CD4-positive, CD25-positive, alpha-beta regulatory T cell (primary cell): ENCODE results near the gene LYST. TPM values are rescaled to one million over a fixed set of nuclear protein-coding genes. Genes with fewer than 3 reads are reported as not detected.

Experiments used
- ATAC-seq, 2 donors: fragments of 150-1000 bp; cut with Tn5 transposase; one replicate each; pipeline ENCODE4 v1.10.0; 2021; ENCODE audit warnings: low read depth in 2 of 2, moderate number of reproducible peaks in 2 of 2, moderate library complexity in 1 of 2
- DNase-seq, 3 donors: peaks; one replicate each; pipeline versions ENCODE4 v3.0.0 to v3.0.0-alpha.2; 2012 to 2022; ENCODE audit warnings: mixed read lengths in 1 of 3
- H3K27ac ChIP-seq: one replicate; pipeline ENCODE4 v1.7.0; 2013; ENCODE audit warnings: mild to moderate bottlenecking, low read length; ENCODE audit not compliant: insufficient read depth, poor library complexity, severe bottlenecking
- H3K27me3 ChIP-seq: one replicate; pipeline ENCODE4 v1.7.0; 2013; ENCODE audit warnings: low read length; ENCODE audit not compliant: control insufficient read depth, insufficient read depth
- H3K36me3 ChIP-seq: one replicate; pipeline ENCODE4 v1.7.0; 2013; ENCODE audit warnings: mild to moderate bottlenecking, low read length, moderate library complexity; ENCODE audit not compliant: control insufficient read depth, insufficient read depth
- H3K4me1 ChIP-seq: 2 replicates; pipeline ENCODE4 v1.7.0; 2013; ENCODE audit warnings: mild to moderate bottlenecking, low read length; ENCODE audit not compliant: insufficient read depth, control insufficient read depth, poor library complexity, severe bottlenecking
- H3K4me3 ChIP-seq: one replicate; pipeline ENCODE4 v1.7.0; 2013; ENCODE audit warnings: low read depth, mild to moderate bottlenecking, low read length, moderate library complexity
- H3K9me3 ChIP-seq, 2 experiments: 1 replicate in 1 of 2; 2 replicates in 1 of 2; pipeline ENCODE4 v1.7.0; 2013; ENCODE audit warnings: low read length in 2 of 2, mild to moderate bottlenecking in 1 of 2, moderate library complexity in 1 of 2; ENCODE audit not compliant: control insufficient read depth in 2 of 2
- H3K27ac Mint-ChIP-seq, 3 donors: one replicate each; pipeline ENCODE4 v1.8.0; 2020 to 2022; ENCODE audit warnings: mild to moderate bottlenecking in 3 of 3, mixed read lengths in 3 of 3, moderate library complexity in 2 of 3
- H3K27me3 Mint-ChIP-seq: one replicate; pipeline ENCODE4 v1.8.0; 2022; ENCODE audit warnings: mild to moderate bottlenecking, mixed read lengths
- H3K36me3 Mint-ChIP-seq: one replicate; pipeline ENCODE4 v1.8.0; 2020; ENCODE audit warnings: mixed read lengths
- H3K4me1 Mint-ChIP-seq, 4 donors: one replicate each; pipeline ENCODE4 v1.8.0; 2020 to 2022; ENCODE audit warnings: mixed read lengths in 4 of 4, mild to moderate bottlenecking in 1 of 4
- H3K4me3 Mint-ChIP-seq, 4 donors: one replicate each; pipeline ENCODE4 v1.8.0; 2020 to 2022; ENCODE audit warnings: mild to moderate bottlenecking in 4 of 4, mixed read lengths in 4 of 4, moderate library complexity in 3 of 4
- H3K9me3 Mint-ChIP-seq, 7 donors: one replicate each; pipeline ENCODE4 v1.8.0; 2020 to 2022; ENCODE audit warnings: mixed read lengths in 7 of 7, mild to moderate bottlenecking in 3 of 7, moderate library complexity in 2 of 7
- polyA plus RNA-seq, 4 donors: library from polyadenylated mRNA; unstranded; fragments of 300-500 nt; fragmentation: Illumina TruSeq; gene quantifications; one replicate each; pipeline ENCODE4 v1.2.3, GENCODE V29; 2021
- total RNA-seq: library from RNA; stranded (reverse); gene quantifications from one replicate; pipeline ENCODE4 v1.2.3, GENCODE V29; 2022

The LYST gene
- total and polyA plus RNA-seq, 5 donors from 2014 or later: 8.1 to 32.5 (median 9.6) TPM

DNA sequence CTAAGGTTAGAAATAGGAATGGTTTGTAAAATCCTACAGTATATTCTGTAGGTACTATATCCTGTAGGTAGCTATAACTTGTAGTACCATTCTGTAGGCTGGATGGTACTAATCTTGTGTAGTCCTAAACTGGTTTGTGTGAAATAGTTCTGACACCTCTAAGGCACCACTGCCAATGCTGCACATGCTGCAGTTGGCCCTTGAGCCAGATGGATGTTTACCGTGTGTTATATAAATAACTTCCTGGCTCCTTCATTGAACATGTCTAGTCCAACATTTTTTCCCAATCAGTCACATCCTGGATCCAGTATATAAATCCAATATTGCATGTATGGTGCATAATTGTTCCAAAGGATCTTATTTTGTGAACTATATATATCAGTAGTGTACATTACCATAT is 127.6 kb downstream of the LYST start:
- Histone ChIP-seq H3K36me3 (peaks cover 24% of the 10 kb centered on the region), H3K27me3 (no peaks in the 10 kb centered on the region), H3K4me1 (no peaks in the 10 kb centered on the region), H3K4me3 (no peak overlapping the region), H3K27ac (no peak overlapping the region), H3K9me3 (no peaks in the 10 kb centered on the region)
- Mint-ChIP-seq H3K36me3 (peaks cover 43% of the 10 kb centered on the region), H3K4me3 (no peak overlapping the region), H3K4me1 (peaks cover 0 to 7% (median 4%) of the 10 kb centered on the region in 4 donors), H3K9me3 (peaks cover 0 to 1% (median 0%) of the 10 kb centered on the region in 7 donors), H3K27ac (no peak overlapping the region), H3K27me3 (no peaks in the 10 kb centered on the region)
- ATAC-seq: no peak
- no peak for DNase-seq

DNA sequence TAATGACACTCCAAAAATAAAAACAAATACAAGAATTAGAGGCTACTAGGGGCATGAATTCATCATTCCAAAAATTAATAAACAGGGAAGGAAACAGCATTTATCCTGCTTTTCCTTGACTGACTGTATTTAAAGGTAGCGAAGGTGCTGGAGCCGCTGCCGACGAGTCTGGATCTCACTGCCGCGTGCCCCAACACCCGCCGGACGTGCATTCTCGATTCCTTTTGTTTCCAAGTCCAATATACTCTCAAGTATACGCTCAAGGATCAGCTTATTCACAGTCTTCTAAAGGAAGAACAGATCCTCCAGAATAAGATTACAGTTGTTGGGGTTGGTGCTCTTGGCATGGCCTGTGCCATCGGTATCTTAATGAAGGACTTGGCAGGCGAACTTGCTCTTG is 129.0 kb downstream of the LYST start:
- peaks cover 39% of the 10 kb centered on the region for H3K36me3 Mint-ChIP-seq
- Histone ChIP-seq H3K27ac (no peak overlapping the region), H3K9me3 (no peaks in the 10 kb centered on the region), H3K36me3 (peaks cover 13% of the 10 kb centered on the region), H3K27me3 (no peaks in the 10 kb centered on the region), H3K4me1 (no peaks in the 10 kb centered on the region), H3K4me3 (no peak overlapping the region)
- no peak for ATAC-seq
- no peak overlapping the region for H3K4me3 Mint-ChIP-seq
- DNase-seq: no peak
- no peak overlapping the region for H3K27ac Mint-ChIP-seq
- peaks cover 0 to 7% (median 5%) of the 10 kb centered on the region in 4 donors for H3K4me1 Mint-ChIP-seq
- no peaks in the 10 kb centered on the region for H3K27me3 Mint-ChIP-seq
- H3K9me3 Mint-ChIP-seq: peaks cover 0 to 1% (median 0%) of the 10 kb centered on the region in 7 donors

DNA sequence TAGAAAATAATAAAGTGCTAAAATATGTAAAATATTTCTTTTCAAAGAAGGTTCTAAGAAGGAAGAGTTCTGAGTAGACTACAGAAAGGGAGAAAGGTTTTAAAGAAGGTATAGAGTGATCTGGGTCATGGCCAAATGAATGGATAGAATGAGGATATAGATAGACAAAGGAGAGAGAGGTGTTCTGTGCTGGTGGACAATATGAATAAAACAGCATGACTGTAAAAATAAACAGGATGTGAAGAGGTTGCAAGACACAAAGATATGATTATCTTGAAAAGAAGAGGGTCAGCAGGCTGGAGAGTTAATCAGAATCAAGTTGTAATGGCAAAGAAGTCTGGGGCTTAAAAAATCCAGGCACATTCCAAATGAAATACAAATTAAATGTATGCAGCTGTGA is 130.4 kb downstream of the LYST start:
- ATAC-seq (no peak), DNase-seq (no peak)
- Histone ChIP-seq H3K9me3 (no peaks in the 10 kb centered on the region), H3K36me3 (peaks cover 5% of the 10 kb centered on the region), H3K27ac (no peak overlapping the region), H3K4me1 (no peaks in the 10 kb centered on the region), H3K4me3 (no peak overlapping the region), H3K27me3 (no peaks in the 10 kb centered on the region)
- H3K36me3 Mint-ChIP-seq: peaks cover 35% of the 10 kb centered on the region
- peaks cover 0 to 7% (median 5%) of the 10 kb centered on the region in 4 donors for H3K4me1 Mint-ChIP-seq
- H3K4me3 Mint-ChIP-seq: no peak overlapping the region
- peaks cover 0 to 1% (median 0%) of the 10 kb centered on the region in 7 donors for H3K9me3 Mint-ChIP-seq
- peak overlapping the region in 2 of 3 donors; percentile 0 to 11 for H3K27ac Mint-ChIP-seq
- H3K27me3 Mint-ChIP-seq: no peaks in the 10 kb centered on the region

DNA sequence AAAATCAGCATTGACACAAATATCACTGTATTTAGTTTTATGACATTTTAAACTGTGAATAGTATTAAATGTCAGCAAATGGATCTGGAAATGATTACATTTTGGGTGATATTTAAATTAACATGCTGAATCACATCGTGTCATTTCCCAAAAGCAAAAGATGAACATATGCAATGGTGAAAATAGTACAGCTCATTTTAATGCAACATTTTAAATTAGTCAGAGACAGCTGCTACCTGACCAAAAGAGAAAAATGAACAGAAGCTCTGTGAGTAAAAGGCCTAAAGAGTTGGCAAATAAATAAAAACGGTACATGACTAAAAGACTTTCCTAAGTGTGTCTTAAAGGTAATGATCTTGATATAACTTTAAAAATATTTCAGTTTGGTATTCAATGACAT is 131.1 kb downstream of the LYST start:
- Mint-ChIP-seq H3K9me3 (peaks cover 0 to 1% (median 0%) of the 10 kb centered on the region in 7 donors), H3K27ac (no peak overlapping the region), H3K27me3 (no peaks in the 10 kb centered on the region), H3K36me3 (peaks cover 35% of the 10 kb centered on the region), H3K4me1 (peaks cover 0 to 7% (median 5%) of the 10 kb centered on the region in 4 donors), H3K4me3 (no peak overlapping the region)
- H3K27ac ChIP-seq: no peak overlapping the region
- no peaks in the 10 kb centered on the region for H3K4me1 ChIP-seq
- H3K4me3 ChIP-seq: no peak overlapping the region
- ATAC-seq (no peak), DNase-seq (no peak)
- no peaks in the 10 kb centered on the region for H3K9me3 ChIP-seq
- H3K36me3 ChIP-seq: peaks cover 8% of the 10 kb centered on the region
- no peaks in the 10 kb centered on the region for H3K27me3 ChIP-seq

DNA sequence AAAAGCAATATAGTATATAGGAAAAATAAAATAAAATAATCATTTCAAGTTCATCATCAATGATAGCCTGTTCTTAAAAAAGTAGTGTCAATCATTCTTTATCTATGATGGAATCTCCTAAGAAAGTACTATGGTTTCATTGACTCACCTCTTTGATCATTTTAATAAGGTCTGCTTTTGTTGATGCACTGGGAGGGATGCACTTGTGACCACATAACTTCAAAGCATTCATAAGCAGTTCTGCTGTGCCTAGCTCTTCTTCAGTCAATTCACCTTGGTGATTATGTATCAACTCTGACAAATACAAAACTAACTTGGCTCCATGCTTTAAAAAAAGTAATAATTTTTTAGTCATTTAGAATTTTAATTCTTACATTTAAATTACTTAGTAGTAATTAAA is 132.4 kb downstream of the LYST start:
- Mint-ChIP-seq H3K36me3 (peaks cover 27% of the 10 kb centered on the region), H3K4me3 (no peak overlapping the region), H3K4me1 (peaks cover 0 to 7% (median 5%) of the 10 kb centered on the region in 4 donors), H3K27me3 (no peaks in the 10 kb centered on the region), H3K9me3 (no peaks in the 10 kb centered on the region), H3K27ac (no peak overlapping the region)
- Histone ChIP-seq H3K36me3 (peaks cover 6% of the 10 kb centered on the region), H3K27ac (no peak overlapping the region), H3K9me3 (no peaks in the 10 kb centered on the region), H3K4me3 (no peak overlapping the region), H3K27me3 (no peaks in the 10 kb centered on the region), H3K4me1 (no peaks in the 10 kb centered on the region)
- ATAC-seq (peak; percentile 68 to 71), DNase-seq (peak in 2 of 3 donors; percentile 11 to 52)

DNA sequence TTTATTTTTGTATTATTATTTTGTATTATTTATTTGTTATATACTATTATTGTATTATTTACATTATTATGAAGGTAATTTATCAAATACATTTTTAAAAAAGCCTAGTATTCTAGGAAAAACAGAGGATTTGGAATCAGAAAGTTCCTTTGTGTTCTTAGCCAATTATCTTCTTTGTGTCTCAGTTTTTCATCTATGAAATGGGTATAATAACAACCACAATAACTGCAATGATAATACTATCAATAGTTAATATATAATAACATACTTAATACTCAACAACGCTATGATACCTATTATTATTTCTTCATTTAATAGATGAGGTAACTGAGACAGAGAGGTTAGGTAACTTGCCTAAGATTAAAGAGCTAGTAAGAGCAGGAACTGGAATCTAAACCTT is 136.7 kb downstream of the LYST start:
- DNase-seq (no peak), ATAC-seq (no peak)
- Histone ChIP-seq H3K4me1 (no peaks in the 10 kb centered on the region), H3K27ac (no peak overlapping the region), H3K9me3 (no peaks in the 10 kb centered on the region), H3K27me3 (no peaks in the 10 kb centered on the region), H3K36me3 (peaks cover 13% of the 10 kb centered on the region), H3K4me3 (no peak overlapping the region)
- Mint-ChIP-seq H3K36me3 (peaks cover 3% of the 10 kb centered on the region), H3K27me3 (no peaks in the 10 kb centered on the region), H3K9me3 (no peaks in the 10 kb centered on the region), H3K27ac (no peak overlapping the region), H3K4me3 (no peak overlapping the region), H3K4me1 (peaks cover 0 to 4% (median 0%) of the 10 kb centered on the region in 4 donors)

DNA sequence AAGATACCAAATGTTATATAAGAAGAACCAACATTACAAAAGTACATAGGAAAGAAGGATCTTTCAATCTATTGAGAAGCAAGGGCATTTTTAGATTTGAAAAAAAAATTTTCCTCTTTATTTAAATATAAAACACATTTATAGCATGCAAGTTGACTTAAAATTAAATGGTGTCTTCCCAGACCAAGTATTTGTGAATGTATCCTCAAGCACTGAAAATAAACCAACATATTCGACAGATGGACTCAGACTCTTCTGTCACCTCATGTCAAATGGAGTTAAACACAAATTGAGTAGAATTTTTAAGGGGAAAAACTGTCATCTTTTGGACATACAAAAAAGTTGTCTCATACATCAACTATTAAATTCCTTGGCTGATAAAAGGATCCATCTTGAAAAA is 140.1 kb downstream of the LYST start:
- no peaks in the 10 kb centered on the region for H3K27me3 Mint-ChIP-seq
- no peak overlapping the region for H3K4me3 Mint-ChIP-seq
- no peaks in the 10 kb centered on the region for H3K9me3 Mint-ChIP-seq
- no peak overlapping the region for H3K4me3 ChIP-seq
- no peaks in the 10 kb centered on the region for H3K4me1 ChIP-seq
- no peaks in the 10 kb centered on the region for H3K27me3 ChIP-seq
- H3K27ac Mint-ChIP-seq: no peak overlapping the region
- no peaks in the 10 kb centered on the region for H3K9me3 ChIP-seq
- no peak for ATAC-seq
- peaks cover 9% of the 10 kb centered on the region for H3K36me3 Mint-ChIP-seq
- no peak overlapping the region for H3K27ac ChIP-seq
- H3K36me3 ChIP-seq: peaks cover 30% of the 10 kb centered on the region
- H3K4me1 Mint-ChIP-seq: peaks cover 0 to 2% (median 0%) of the 10 kb centered on the region in 4 donors
- no peak for DNase-seq

DNA sequence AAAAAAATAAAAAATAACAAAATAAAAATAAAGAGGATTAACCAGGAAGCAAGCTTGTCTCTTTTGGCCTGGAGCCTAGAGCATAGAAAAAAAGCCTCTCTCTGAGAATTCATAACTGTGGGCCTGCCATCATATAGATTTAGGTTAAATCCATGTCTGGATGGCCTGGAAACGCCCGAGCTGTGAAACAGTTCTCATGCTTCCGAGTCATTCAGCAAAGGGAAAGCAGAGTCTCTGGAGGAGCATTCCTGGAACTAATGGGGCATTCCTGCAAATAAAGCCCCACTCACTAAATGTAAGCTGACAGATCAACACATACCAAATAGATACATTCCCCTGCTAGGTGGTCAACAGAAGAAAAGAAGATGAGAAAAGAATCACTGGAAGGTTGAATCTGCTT is 141.3 kb downstream of the LYST start:
- ATAC-seq (no peak), DNase-seq (no peak)
- Mint-ChIP-seq H3K9me3 (no peaks in the 10 kb centered on the region), H3K27me3 (no peaks in the 10 kb centered on the region), H3K27ac (no peak overlapping the region), H3K36me3 (peaks cover 15% of the 10 kb centered on the region), H3K4me3 (no peak overlapping the region), H3K4me1 (peaks cover 0 to 2% (median 0%) of the 10 kb centered on the region in 4 donors)
- Histone ChIP-seq H3K9me3 (no peaks in the 10 kb centered on the region), H3K27me3 (no peaks in the 10 kb centered on the region), H3K36me3 (peaks cover 34% of the 10 kb centered on the region), H3K4me3 (no peak overlapping the region), H3K4me1 (no peaks in the 10 kb centered on the region), H3K27ac (no peak overlapping the region)
